Measurements from ENCODE around the gene IL1R2.

GRCh38 chr2:102008490-102008889, 16.7 kb downstream of the IL1R2 start:
- TF ChIP-seq, protein P1, sequence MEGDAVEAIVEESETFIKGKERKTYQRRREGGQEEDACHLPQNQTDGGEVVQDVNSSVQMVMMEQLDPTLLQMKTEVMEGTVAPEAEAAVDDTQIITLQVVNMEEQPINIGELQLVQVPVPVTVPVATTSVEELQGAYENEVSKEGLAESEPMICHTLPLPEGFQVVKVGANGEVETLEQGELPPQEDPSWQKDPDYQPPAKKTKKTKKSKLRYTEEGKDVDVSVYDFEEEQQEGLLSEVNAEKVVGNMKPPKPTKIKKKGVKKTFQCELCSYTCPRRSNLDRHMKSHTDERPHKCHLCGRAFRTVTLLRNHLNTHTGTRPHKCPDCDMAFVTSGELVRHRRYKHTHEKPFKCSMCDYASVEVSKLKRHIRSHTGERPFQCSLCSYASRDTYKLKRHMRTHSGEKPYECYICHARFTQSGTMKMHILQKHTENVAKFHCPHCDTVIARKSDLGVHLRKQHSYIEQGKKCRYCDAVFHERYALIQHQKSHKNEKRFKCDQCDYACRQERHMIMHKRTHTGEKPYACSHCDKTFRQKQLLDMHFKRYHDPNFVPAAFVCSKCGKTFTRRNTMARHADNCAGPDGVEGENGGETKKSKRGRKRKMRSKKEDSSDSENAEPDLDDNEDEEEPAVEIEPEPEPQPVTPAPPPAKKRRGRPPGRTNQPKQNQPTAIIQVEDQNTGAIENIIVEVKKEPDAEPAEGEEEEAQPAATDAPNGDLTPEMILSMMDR (IDR thresholded peaks at IDR 0.05; ENCODE audit: insufficient read depth, low read length) = no peak
- TF ChIP-seq SPI1 (IDR thresholded peaks at IDR 0.05; ENCODE audit: borderline replicate concordance, low read depth) = no peak
- no peak for TF ChIP-seq POLR2AphosphoS5 (IDR thresholded peaks at IDR 0.05; ENCODE audit: low read depth)

All from HL-60 (cell line).